Neural progenitor cell (in vitro differentiated cells): ENCODE data around the gene E2F1. TPM values are rescaled to one million over a fixed set of nuclear protein-coding genes. Genes with fewer than 3 reads are reported as not detected.

Source experiments
- DNase-seq: peaks from one replicate; pipeline ENCODE4 v3.0.0-alpha.2; 2016; ENCODE audit warnings: low spot score
- H2AFZ ChIP-seq: fragments of 200-600 bp; sonication (generic); replicated peaks from 2 replicates; pipeline ENCODE4 v1.6.1; 2016; ENCODE audit warnings: antibody characterized with exemption
- H3F3A ChIP-seq: fragments of 200-600 bp; sonication (generic); 2 replicates; pipeline ENCODE4 v1.6.1; 2016; ENCODE audit warnings: antibody characterized with exemption, low read depth
- H3K27ac ChIP-seq: fragments of 200-600 bp; sonication (generic); 2 replicates; pipeline ENCODE4 v1.5.1; 2016; ENCODE audit warnings: mild to moderate bottlenecking
- H3K27me3 ChIP-seq: fragments of 200-600 bp; sonication (generic); 2 replicates; pipeline ENCODE4 v1.6.1; 2016; ENCODE audit warnings: mild to moderate bottlenecking, moderate library complexity
- H3K36me3 ChIP-seq: fragments of 200-600 bp; sonication (generic); 2 replicates; pipeline ENCODE4 v1.5.1; 2016
- H3K4me1 ChIP-seq: fragments of 200-600 bp; sonication (generic); 2 replicates; pipeline ENCODE4 v1.6.1; 2016; ENCODE audit warnings: mixed run types
- H3K4me2 ChIP-seq: fragments of 200-600 bp; sonication (generic); 2 replicates; pipeline ENCODE4 v1.6.1; 2016
- H3K4me3 ChIP-seq: fragments of 200-600 bp; sonication (generic); 2 replicates; pipeline ENCODE4 v1.5.1; 2016
- H3K79me2 ChIP-seq: fragments of 200-600 bp; sonication (generic); 2 replicates; pipeline ENCODE4 v1.6.1; 2016; ENCODE audit warnings: low read depth
- H3K9ac ChIP-seq: fragments of 200-600 bp; sonication (generic); 2 replicates; pipeline ENCODE4 v1.6.1; 2016
- H3K9me3 ChIP-seq: fragments of 200-600 bp; sonication (generic); 2 replicates; pipeline ENCODE4 v1.5.1; 2016; ENCODE audit warnings: low read depth
- H4K20me1 ChIP-seq: fragments of 200-600 bp; sonication (generic); 2 replicates; pipeline ENCODE4 v1.6.1; 2016; ENCODE audit warnings: low read depth
- H3K27ac Mint-ChIP-seq: 3 replicates; pipeline ENCODE4 v1.8.0; 2021; ENCODE audit warnings: mixed read lengths
- H3K27me3 Mint-ChIP-seq: 2 replicates; pipeline ENCODE4 v1.8.0; 2022; ENCODE audit warnings: low read depth, mild to moderate bottlenecking, inconsistent platforms, moderate library complexity, mixed read lengths; ENCODE audit not compliant: insufficient read depth
- H3K36me3 Mint-ChIP-seq: 3 replicates; pipeline ENCODE4 v1.8.0; 2021; ENCODE audit warnings: mixed read lengths
- H3K4me1 Mint-ChIP-seq: 3 replicates; pipeline ENCODE4 v1.8.0; 2021; ENCODE audit warnings: mixed read lengths
- H3K4me3 Mint-ChIP-seq: 3 replicates; pipeline ENCODE4 v1.8.0; 2021; ENCODE audit warnings: mild to moderate bottlenecking, moderate library complexity, mixed read lengths
- H3K9me3 Mint-ChIP-seq: 3 replicates; pipeline ENCODE4 v1.8.0; 2020; ENCODE audit warnings: mixed read lengths
- EZH2 ChIP-seq: fragments of 200-600 bp; sonication (generic); IDR thresholded peaks from 2 replicates; pipeline ENCODE4 v1.6.1; 2017; ENCODE audit warnings: antibody characterized with exemption, mild to moderate bottlenecking, moderate library complexity
- EZH2phosphoT487 ChIP-seq: fragments of 200-600 bp; sonication (generic); IDR thresholded peaks from 2 replicates; pipeline ENCODE4 v1.6.1; 2017; ENCODE audit warnings: antibody characterized with exemption
- total RNA-seq: library from RNA; depleted of rRNA; stranded (reverse); fragments of >200 nt; gene quantifications from 2 replicates; pipeline ENCODE4 v1.2.3, GENCODE V29; 2015; ENCODE audit warnings: low replicate concordance
- TF ChIP-seq, protein P1 (sequence below): fragments of 200-600 bp; sonication (generic); IDR thresholded peaks from 2 replicates; pipeline ENCODE4 v1.5.1; 2017; ENCODE audit warnings: antibody characterized with exemption, mild to moderate bottlenecking

The E2F1 gene
- total RNA-seq, 1 donor from 2014 or later: 9.7 TPM

DNA sequence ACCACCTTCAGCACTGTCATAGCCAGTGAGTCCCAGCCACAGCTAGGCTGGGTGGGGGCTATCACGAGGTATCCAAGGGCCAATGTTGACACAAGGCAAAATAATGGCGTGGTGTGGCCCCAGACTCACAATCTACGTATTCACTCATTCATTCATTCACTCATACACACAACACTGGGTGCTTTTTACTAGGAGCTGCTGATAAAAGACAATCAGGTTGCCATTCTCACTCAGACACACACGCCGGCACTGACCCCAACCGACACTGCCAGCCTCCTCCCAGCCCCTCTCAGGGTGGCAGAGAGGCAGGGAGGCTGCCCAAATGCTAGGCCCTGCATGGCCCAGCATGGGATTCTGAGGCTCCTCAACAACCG, 25.5 kb downstream of the E2F1 start:
- Histone ChIP-seq H3K4me3 (no peak overlapping the region), H3K36me3 (no peaks in the 10 kb centered on the region), H2AFZ (no peak overlapping the region), H3K4me2 (no peak overlapping the region), H3K27ac (no peak overlapping the region), H3K27me3 (no peaks in the 10 kb centered on the region), H3K79me2 (no peaks in the 10 kb centered on the region), H3K9ac (no peak overlapping the region), H3F3A (peaks cover 6% of the 10 kb centered on the region), H3K4me1 (peaks cover 5% of the 10 kb centered on the region), H4K20me1 (no peaks in the 10 kb centered on the region), H3K9me3 (no peaks in the 10 kb centered on the region)
- TF ChIP-seq EZH2 (no peak), EZH2phosphoT487 (no peak)
- TF ChIP-seq, protein P1, sequence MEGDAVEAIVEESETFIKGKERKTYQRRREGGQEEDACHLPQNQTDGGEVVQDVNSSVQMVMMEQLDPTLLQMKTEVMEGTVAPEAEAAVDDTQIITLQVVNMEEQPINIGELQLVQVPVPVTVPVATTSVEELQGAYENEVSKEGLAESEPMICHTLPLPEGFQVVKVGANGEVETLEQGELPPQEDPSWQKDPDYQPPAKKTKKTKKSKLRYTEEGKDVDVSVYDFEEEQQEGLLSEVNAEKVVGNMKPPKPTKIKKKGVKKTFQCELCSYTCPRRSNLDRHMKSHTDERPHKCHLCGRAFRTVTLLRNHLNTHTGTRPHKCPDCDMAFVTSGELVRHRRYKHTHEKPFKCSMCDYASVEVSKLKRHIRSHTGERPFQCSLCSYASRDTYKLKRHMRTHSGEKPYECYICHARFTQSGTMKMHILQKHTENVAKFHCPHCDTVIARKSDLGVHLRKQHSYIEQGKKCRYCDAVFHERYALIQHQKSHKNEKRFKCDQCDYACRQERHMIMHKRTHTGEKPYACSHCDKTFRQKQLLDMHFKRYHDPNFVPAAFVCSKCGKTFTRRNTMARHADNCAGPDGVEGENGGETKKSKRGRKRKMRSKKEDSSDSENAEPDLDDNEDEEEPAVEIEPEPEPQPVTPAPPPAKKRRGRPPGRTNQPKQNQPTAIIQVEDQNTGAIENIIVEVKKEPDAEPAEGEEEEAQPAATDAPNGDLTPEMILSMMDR: no peak
- H3K9me3 Mint-ChIP-seq: no peaks in the 10 kb centered on the region
- peaks cover 17% of the 10 kb centered on the region for H3K4me1 Mint-ChIP-seq
- no peak overlapping the region for H3K4me3 Mint-ChIP-seq
- no peaks in the 10 kb centered on the region for H3K36me3 Mint-ChIP-seq
- peaks cover 6% of the 10 kb centered on the region for H3K27me3 Mint-ChIP-seq
- no peak for DNase-seq
- no peak overlapping the region for H3K27ac Mint-ChIP-seq

GRCh38 chr20:33660035-33660684, 26.0 kb downstream of the E2F1 start:
- TF ChIP-seq EZH2phosphoT487 (no peak), EZH2 (no peak)
- TF ChIP-seq, protein P1: no peak
- H3K9me3 Mint-ChIP-seq: no peaks in the 10 kb centered on the region
- no peak overlapping the region for H3K27ac Mint-ChIP-seq
- Histone ChIP-seq H3F3A (peaks cover 6% of the 10 kb centered on the region), H3K4me3 (no peak overlapping the region), H3K79me2 (no peaks in the 10 kb centered on the region), H3K9me3 (no peaks in the 10 kb centered on the region), H3K27ac (no peak overlapping the region), H4K20me1 (no peaks in the 10 kb centered on the region), H3K9ac (no peak overlapping the region), H3K27me3 (no peaks in the 10 kb centered on the region), H3K36me3 (no peaks in the 10 kb centered on the region), H3K4me1 (peaks cover 5% of the 10 kb centered on the region), H2AFZ (no peak overlapping the region), H3K4me2 (no peak overlapping the region)
- H3K4me1 Mint-ChIP-seq: peaks cover 14% of the 10 kb centered on the region
- DNase-seq: no peak
- peaks cover 6% of the 10 kb centered on the region for H3K27me3 Mint-ChIP-seq
- no peaks in the 10 kb centered on the region for H3K36me3 Mint-ChIP-seq
- H3K4me3 Mint-ChIP-seq: no peak overlapping the region

DNA sequence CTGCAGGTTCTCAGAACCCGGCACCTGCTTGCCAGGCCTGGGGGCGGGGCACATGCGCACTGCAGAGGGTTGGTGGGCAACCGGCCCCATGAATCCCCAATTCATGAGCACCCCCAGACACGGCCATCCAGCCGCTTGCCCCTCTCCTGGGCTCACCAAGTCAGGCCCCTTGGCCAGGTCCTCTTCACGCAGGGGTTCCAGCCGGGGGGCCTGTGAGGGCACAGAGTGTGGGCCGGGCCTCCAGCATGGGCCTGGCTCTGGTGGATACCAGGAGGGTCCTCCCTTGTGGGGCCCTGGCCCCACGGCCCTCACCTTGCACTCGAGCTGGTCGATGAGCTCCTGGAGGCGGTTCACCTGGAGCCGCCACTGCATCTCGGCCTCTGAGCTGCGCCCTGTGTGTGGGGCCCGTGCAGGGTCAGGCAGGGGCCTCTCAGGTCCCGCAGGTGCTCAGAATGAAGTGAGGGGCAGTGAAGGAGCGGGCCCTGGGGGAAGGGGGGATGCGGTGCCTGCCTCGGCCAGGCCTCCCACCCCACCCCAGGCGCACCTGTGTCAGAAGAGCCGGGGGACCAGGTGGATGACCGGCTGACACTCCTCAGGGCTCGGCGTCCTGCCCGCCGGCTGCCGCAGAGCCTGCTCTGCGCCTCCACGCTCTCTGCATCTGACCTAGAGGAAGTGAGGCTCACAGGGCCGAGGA, 26.7 kb downstream of the E2F1 start:
- H3K79me2 ChIP-seq: no peaks in the 10 kb centered on the region
- no peak overlapping the region for H2AFZ ChIP-seq
- Mint-ChIP-seq H3K27me3 (peaks cover 6% of the 10 kb centered on the region), H3K4me3 (no peak overlapping the region), H3K4me1 (peaks cover 9% of the 10 kb centered on the region), H3K27ac (no peak overlapping the region), H3K36me3 (no peaks in the 10 kb centered on the region), H3K9me3 (no peaks in the 10 kb centered on the region)
- H3K9ac ChIP-seq: no peak overlapping the region
- peaks cover 3% of the 10 kb centered on the region for H3F3A ChIP-seq
- no peak for DNase-seq
- no peak overlapping the region for H3K4me3 ChIP-seq
- H3K4me2 ChIP-seq: no peak overlapping the region
- TF ChIP-seq EZH2phosphoT487 (no peak), EZH2 (no peak)
- TF ChIP-seq, protein P1: no peak
- no peaks in the 10 kb centered on the region for H3K36me3 ChIP-seq
- peaks cover 5% of the 10 kb centered on the region for H3K4me1 ChIP-seq
- no peaks in the 10 kb centered on the region for H3K27me3 ChIP-seq
- no peaks in the 10 kb centered on the region for H4K20me1 ChIP-seq
- no peak overlapping the region for H3K27ac ChIP-seq
- no peaks in the 10 kb centered on the region for H3K9me3 ChIP-seq
